ENCODE measurements around the gene EHD1.
A peak's percentile ranks its signal among the peaks of the same experiment; 100 is the strongest.

The EHD1 gene

DNA sequence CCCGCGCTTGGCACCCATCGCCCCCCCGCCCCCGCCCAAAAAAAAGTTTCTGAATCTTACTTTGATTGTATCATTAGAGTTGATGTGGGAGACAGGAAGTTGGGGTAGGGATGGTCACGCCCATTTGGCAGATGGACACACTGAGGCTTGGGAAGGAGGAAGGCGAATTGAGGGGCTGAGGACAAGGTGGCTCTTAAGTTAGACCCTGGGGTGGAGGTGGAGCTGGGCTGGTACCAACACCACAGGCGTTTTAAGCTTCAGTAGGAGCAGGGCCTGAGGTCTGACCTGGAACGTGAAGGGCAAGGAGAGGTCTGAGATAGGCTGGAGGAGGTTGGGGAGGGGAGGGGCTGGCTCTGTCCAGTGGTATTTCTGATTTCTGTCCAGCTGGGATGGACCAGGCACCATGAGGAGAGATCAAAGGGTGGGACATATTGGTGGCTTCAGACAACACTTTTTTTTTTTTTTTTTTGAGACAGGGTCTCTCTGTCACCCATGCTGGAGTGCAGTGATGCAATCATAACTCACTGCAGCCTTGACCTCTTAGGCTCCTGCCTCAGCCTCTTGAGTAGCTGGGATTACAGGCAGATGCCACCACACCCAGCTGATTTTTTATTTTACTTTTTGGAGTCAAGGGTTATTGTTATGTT is 33.2 kb downstream of the EHD1 start:
- peak overlapping the region; percentile 80 for H2AFZ ChIP-seq (ENCODE audit: low read length)
- H3K27ac ChIP-seq (ENCODE audit: low read length): no peak overlapping the region
- no peak for DNase-seq
- no peaks in the 10 kb centered on the region for H3K36me3 ChIP-seq (replicated peaks; ENCODE audit: insufficient read depth, low read length)
- H3F3A ChIP-seq (ENCODE audit: insufficient read depth, low read length): peaks cover under 1% of the 10 kb centered on the region; the same call in 1 of the 2 replicates
- peak overlapping the region; percentile 78 for H3K4me3 ChIP-seq (ENCODE audit: low read length)
- H3K4me1 ChIP-seq (ENCODE audit: low read length): peaks cover 34% of the 10 kb centered on the region
- TF ChIP-seq EZH2phosphoT487 (IDR thresholded peaks at IDR 0.05; ENCODE audit: low read length) (no peak), EZH2 (optimal IDR thresholded peaks at IDR 0.05; ENCODE audit: low read depth, low read length) (no peak)
- TF ChIP-seq, protein P1, sequence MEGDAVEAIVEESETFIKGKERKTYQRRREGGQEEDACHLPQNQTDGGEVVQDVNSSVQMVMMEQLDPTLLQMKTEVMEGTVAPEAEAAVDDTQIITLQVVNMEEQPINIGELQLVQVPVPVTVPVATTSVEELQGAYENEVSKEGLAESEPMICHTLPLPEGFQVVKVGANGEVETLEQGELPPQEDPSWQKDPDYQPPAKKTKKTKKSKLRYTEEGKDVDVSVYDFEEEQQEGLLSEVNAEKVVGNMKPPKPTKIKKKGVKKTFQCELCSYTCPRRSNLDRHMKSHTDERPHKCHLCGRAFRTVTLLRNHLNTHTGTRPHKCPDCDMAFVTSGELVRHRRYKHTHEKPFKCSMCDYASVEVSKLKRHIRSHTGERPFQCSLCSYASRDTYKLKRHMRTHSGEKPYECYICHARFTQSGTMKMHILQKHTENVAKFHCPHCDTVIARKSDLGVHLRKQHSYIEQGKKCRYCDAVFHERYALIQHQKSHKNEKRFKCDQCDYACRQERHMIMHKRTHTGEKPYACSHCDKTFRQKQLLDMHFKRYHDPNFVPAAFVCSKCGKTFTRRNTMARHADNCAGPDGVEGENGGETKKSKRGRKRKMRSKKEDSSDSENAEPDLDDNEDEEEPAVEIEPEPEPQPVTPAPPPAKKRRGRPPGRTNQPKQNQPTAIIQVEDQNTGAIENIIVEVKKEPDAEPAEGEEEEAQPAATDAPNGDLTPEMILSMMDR (IDR thresholded peaks at IDR 0.05; ENCODE audit: low read length): no peak
- no peaks in the 10 kb centered on the region for H3K27me3 ChIP-seq (replicated peaks; ENCODE audit: insufficient read depth, low read length)
- H3K9ac ChIP-seq (ENCODE audit: low read length): peak overlapping the region; percentile 65; the same call in 1 of the 2 replicates
- peaks cover 20% of the 10 kb centered on the region for H3K79me2 ChIP-seq (ENCODE audit: low read length)
- H4K20me1 ChIP-seq (ENCODE audit: insufficient read depth, low read length): no peaks in the 10 kb centered on the region
- no peaks in the 10 kb centered on the region for H3K9me3 ChIP-seq (replicated peaks; ENCODE audit: insufficient read depth, low read length)
- peak overlapping the region; percentile 78 for H3K4me2 ChIP-seq (ENCODE audit: low read depth, low read length)
- H3K9me2 ChIP-seq (replicated peaks; ENCODE audit: insufficient read depth, low read length): no peaks in the 10 kb centered on the region

DNA sequence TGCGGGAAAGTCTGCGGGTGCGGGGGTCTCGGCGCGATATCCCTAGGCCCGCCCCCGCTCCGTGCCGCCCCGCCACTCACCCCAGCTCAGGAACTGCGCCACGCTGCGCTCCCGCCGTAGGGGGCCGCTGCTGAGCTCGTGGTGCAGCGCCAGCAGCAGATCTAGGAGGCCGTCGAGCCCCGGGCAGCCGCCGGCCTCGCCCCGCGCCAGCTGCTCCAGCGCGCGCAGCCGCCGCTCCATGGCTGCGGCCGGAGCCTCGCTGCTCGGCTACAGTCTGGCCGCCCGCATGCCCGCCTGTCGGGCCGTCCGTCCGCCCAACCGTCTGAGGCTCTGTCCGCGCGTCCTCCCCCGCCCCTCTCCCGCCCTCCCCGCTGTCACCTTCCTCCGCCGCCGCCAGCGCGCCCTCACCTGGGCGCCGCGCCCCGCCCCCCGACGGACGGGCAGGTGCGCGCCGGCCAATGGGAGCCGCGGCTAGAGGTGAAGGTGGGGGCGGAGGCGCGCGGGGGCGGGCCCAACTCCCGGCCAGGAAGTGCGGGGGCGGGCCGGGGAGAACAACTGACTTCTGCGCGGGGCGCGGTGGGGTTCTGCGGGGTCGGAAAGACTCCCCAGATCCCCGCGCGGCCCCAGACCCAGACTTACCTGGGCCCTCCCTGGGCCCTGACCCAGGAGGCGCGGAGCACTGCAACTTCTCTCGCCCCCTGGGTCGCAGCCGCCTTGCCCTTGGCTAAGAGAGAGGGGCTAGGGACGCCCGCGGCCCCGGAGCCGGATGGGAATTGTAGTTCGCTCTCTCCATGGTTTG is 33.9 kb downstream of the EHD1 start, which contains the start of gene CDC42BPG:
TSS of gene CDC42BPG (minus strand) at position 324 of the 799 bp plus-strand sequence. CDS start at position 240, 84 bp downstream.
- Histone ChIP-seq H3K27ac (ENCODE audit: low read length) (no peak within 1 kb of the TSS), H3F3A (ENCODE audit: insufficient read depth, low read length) (no peaks in the 10 kb centered on the region), H4K20me1 (ENCODE audit: insufficient read depth, low read length) (no peaks in the 10 kb centered on the region), H2AFZ (ENCODE audit: low read length) (peak within 1 kb of the TSS; percentile 80), H3K9ac (ENCODE audit: low read length) (peak within 1 kb of the TSS; percentile 65; the same call in 1 of the 2 replicates), H3K4me2 (ENCODE audit: low read depth, low read length) (peak within 1 kb of the TSS; percentile 100), H3K4me1 (ENCODE audit: low read length) (peaks cover 27% of the 10 kb centered on the region), H3K79me2 (ENCODE audit: low read length) (peaks cover 20% of the 10 kb centered on the region), H3K36me3 (replicated peaks; ENCODE audit: insufficient read depth, low read length) (no peaks in the 10 kb centered on the region), H3K9me3 (replicated peaks; ENCODE audit: insufficient read depth, low read length) (no peaks in the 10 kb centered on the region), H3K9me2 (replicated peaks; ENCODE audit: insufficient read depth, low read length) (no peaks in the 10 kb centered on the region), H3K27me3 (replicated peaks; ENCODE audit: insufficient read depth, low read length) (no peaks in the 10 kb centered on the region), H3K4me3 (ENCODE audit: low read length) (peak within 1 kb of the TSS; percentile 78)
- peak; percentile 91 for DNase-seq
- TF ChIP-seq EZH2phosphoT487 (IDR thresholded peaks at IDR 0.05; ENCODE audit: low read length): no peak
- TF ChIP-seq, protein P1 (IDR thresholded peaks at IDR 0.05; ENCODE audit: low read length): peak; percentile 61
- no peak for TF ChIP-seq EZH2 (optimal IDR thresholded peaks at IDR 0.05; ENCODE audit: low read depth, low read length)

DNA sequence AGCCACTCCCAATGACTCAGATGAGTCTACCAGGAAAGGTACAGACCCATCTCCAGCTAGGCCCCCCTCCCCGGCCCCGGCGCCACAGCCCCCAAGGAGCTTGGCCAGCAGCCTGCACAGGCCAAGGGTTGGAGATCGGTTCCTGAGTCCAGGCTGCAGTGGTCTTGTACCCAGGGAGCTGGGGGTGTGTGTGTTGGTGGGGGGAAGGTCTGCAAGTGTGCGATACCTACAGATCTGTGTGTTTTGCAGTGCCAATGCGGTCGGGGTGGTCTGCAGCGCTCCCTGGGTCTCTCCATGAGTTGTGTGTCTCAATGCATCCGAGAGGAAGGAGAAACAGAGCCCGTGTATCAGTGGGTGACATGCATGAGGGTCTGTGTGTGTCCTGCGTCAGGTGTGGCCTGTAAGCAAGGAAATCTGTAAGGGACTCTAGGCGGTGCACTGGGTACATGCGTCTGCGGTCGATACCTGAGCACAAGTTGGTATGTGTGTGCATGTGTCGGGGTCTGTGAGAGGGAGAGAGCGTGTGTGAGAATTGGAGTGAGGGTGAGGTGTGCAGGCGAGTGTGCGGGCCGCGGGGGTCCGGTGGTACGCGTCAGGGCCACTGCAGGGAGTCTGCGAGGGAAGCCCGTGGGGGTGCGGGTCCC is 34.6 kb downstream of the EHD1 start:
- H2AFZ ChIP-seq (ENCODE audit: low read length): peak overlapping the region; percentile 80
- no peaks in the 10 kb centered on the region for H3K27me3 ChIP-seq (replicated peaks; ENCODE audit: insufficient read depth, low read length)
- TF ChIP-seq EZH2 (optimal IDR thresholded peaks at IDR 0.05; ENCODE audit: low read depth, low read length) (no peak), EZH2phosphoT487 (IDR thresholded peaks at IDR 0.05; ENCODE audit: low read length) (no peak)
- TF ChIP-seq, protein P1 (IDR thresholded peaks at IDR 0.05; ENCODE audit: low read length): no peak
- H3K4me3 ChIP-seq (ENCODE audit: low read length): peak overlapping the region; percentile 78
- H3K4me1 ChIP-seq (ENCODE audit: low read length): peaks cover 21% of the 10 kb centered on the region
- no peaks in the 10 kb centered on the region for H3F3A ChIP-seq (ENCODE audit: insufficient read depth, low read length)
- peak overlapping the region; percentile 60; the same call in 1 of the 2 replicates for H3K9ac ChIP-seq (ENCODE audit: low read length)
- H3K9me2 ChIP-seq (replicated peaks; ENCODE audit: insufficient read depth, low read length): no peaks in the 10 kb centered on the region
- H3K9me3 ChIP-seq (replicated peaks; ENCODE audit: insufficient read depth, low read length): no peaks in the 10 kb centered on the region
- H3K4me2 ChIP-seq (ENCODE audit: low read depth, low read length): peak overlapping the region; percentile 100
- no peak overlapping the region for H3K27ac ChIP-seq (ENCODE audit: low read length)
- H3K36me3 ChIP-seq (replicated peaks; ENCODE audit: insufficient read depth, low read length): no peaks in the 10 kb centered on the region
- no peak for DNase-seq
- peaks cover 20% of the 10 kb centered on the region for H3K79me2 ChIP-seq (ENCODE audit: low read length)
- no peaks in the 10 kb centered on the region for H4K20me1 ChIP-seq (ENCODE audit: insufficient read depth, low read length)

All from MM.1S (cell line).